ENCODE measurements around the gene PLPP6. TPM values are rescaled to one million over a fixed set of nuclear protein-coding genes. Genes with fewer than 3 reads are reported as not detected.

The PLPP6 gene
- polyA plus RNA-seq, 1 donor (not counting 4 experiments of a cell fraction or from before 2014, with no cell fraction given): 7.7 TPM

DNA sequence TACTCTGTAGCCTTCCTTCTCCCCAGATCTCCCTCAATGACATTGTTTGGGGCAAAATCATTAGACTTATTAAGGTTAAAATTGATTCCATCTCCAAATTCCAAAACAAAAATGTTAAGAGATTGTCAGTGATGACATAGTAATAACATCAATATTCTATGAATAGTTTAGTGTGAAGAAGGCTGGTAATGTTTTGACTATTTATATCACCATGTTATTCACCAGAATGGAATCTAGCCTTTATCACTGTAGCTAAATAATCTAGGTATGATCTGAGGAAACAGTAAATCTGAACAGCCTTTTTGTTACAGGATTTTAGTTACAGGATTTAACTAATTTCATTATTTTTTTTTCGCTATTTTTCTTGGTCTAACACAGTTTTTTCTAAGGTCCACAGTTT lies 929 bp upstream of the PLPP6 start:
- Histone ChIP-seq H3K27ac (ENCODE audit: control insufficient read depth, insufficient read depth, low read length) (peak overlapping the region; percentile 70), H3K9ac (ENCODE audit: control insufficient read depth, extremely low read depth, insufficient read depth, low read length) (peak overlapping the region; percentile 83), H3K27me3 (ENCODE audit: control insufficient read depth, extremely low read depth, insufficient read depth, low read length) (no peaks in the 10 kb centered on the region), H3K79me2 (ENCODE audit: control insufficient read depth, insufficient read depth, low read length) (peaks cover 15% of the 10 kb centered on the region), H3K4me2 (ENCODE audit: control insufficient read depth, extremely low read depth, insufficient read depth, low read depth, low read length) (peak overlapping the region; percentile 97), H3K9me3 (ENCODE audit: control insufficient read depth, low read depth, low read length) (no peaks in the 10 kb centered on the region), H2AFZ (ENCODE audit: control insufficient read depth, low read length) (no peak overlapping the region), H3K4me1 (ENCODE audit: control insufficient read depth, extremely low read depth, insufficient read depth, low read length) (peaks cover 41% of the 10 kb centered on the region), H3K9me1 (ENCODE audit: control insufficient read depth, extremely low read depth, insufficient read depth, low read length) (no peaks in the 10 kb centered on the region), H3K36me3 (ENCODE audit: control insufficient read depth in 2 of 2, extremely low read depth in 1 of 2, insufficient read depth in 2 of 2, low read length in 2 of 2) (no peaks in the 10 kb centered on the region), H4K20me1 (ENCODE audit: control insufficient read depth, extremely low read depth, insufficient read depth, low read length) (no peaks in the 10 kb centered on the region), H3K4me3 (ENCODE audit: control insufficient read depth in 2 of 3, extremely low read depth in 1 of 3, insufficient read depth in 2 of 3, low read depth in 1 of 3, low read length in 3 of 3) (peak overlapping the region in 1 of 3 experiments; percentile 86)
- dilution Hi-C loops (cut with MboI; ENCODE audit: extremely low pct_ligation_motif_present, low sequenced_read_pairs): no loop called here
- DNase-seq (ENCODE audit: low read depth, low spot score) (no peak), FAIRE-seq (no peak)
- TF ChIP-seq EZH2 (IDR thresholded peaks at IDR 0.05; ENCODE audit: low read length): no peak
- TF ChIP-seq, protein P1, sequence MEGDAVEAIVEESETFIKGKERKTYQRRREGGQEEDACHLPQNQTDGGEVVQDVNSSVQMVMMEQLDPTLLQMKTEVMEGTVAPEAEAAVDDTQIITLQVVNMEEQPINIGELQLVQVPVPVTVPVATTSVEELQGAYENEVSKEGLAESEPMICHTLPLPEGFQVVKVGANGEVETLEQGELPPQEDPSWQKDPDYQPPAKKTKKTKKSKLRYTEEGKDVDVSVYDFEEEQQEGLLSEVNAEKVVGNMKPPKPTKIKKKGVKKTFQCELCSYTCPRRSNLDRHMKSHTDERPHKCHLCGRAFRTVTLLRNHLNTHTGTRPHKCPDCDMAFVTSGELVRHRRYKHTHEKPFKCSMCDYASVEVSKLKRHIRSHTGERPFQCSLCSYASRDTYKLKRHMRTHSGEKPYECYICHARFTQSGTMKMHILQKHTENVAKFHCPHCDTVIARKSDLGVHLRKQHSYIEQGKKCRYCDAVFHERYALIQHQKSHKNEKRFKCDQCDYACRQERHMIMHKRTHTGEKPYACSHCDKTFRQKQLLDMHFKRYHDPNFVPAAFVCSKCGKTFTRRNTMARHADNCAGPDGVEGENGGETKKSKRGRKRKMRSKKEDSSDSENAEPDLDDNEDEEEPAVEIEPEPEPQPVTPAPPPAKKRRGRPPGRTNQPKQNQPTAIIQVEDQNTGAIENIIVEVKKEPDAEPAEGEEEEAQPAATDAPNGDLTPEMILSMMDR (optimal IDR thresholded peaks at IDR 0.05 in 1 of 3, IDR thresholded peaks at IDR 0.05 in 1 of 3, conservative IDR thresholded peaks at IDR 0.05 in 1 of 3; ENCODE audit: extremely low read depth in 1 of 3, insufficient read depth in 2 of 3, low read length in 3 of 3): no peak

DNA sequence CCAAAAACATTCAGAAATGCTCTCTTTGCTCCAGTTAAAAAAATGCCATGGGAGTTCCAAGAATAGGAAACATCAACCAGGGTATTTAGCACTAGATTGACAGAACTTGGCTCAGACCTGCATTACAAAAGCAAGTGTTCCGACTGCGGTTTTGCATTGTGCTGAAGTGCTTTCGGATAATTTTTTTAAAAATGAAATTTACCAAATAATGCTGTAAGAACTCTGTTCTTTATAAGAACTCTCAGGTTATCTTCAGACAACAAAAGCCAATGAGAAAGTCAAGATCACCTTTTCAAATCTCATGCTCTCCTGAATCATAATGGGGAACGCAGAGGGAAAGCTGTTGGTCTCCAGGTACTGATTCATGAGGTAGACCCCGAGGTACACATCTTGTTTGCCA lies 483 bp upstream of the PLPP6 start:
- FAIRE-seq (no peak), DNase-seq (ENCODE audit: low read depth, low spot score) (no peak)

More for the DNA sequence above, 483 bp upstream of the PLPP6 start:
- Histone ChIP-seq H3K4me2 (ENCODE audit: control insufficient read depth, extremely low read depth, insufficient read depth, low read depth, low read length) (peak overlapping the region; percentile 97), H3K27me3 (ENCODE audit: control insufficient read depth, extremely low read depth, insufficient read depth, low read length) (no peaks in the 10 kb centered on the region), H3K9ac (ENCODE audit: control insufficient read depth, extremely low read depth, insufficient read depth, low read length) (peak overlapping the region; percentile 83), H3K4me3 (ENCODE audit: control insufficient read depth in 2 of 3, extremely low read depth in 1 of 3, insufficient read depth in 2 of 3, low read depth in 1 of 3, low read length in 3 of 3) (peak overlapping the region; percentile 86 to 88 (median 86)), H3K9me3 (ENCODE audit: control insufficient read depth, low read depth, low read length) (no peaks in the 10 kb centered on the region), H3K27ac (ENCODE audit: control insufficient read depth, insufficient read depth, low read length) (peak overlapping the region; percentile 70), H4K20me1 (ENCODE audit: control insufficient read depth, extremely low read depth, insufficient read depth, low read length) (no peaks in the 10 kb centered on the region), H3K79me2 (ENCODE audit: control insufficient read depth, insufficient read depth, low read length) (peaks cover 15% of the 10 kb centered on the region), H3K36me3 (ENCODE audit: control insufficient read depth in 2 of 2, extremely low read depth in 1 of 2, insufficient read depth in 2 of 2, low read length in 2 of 2) (no peaks in the 10 kb centered on the region), H3K9me1 (ENCODE audit: control insufficient read depth, extremely low read depth, insufficient read depth, low read length) (no peaks in the 10 kb centered on the region), H3K4me1 (ENCODE audit: control insufficient read depth, extremely low read depth, insufficient read depth, low read length) (peaks cover 44% of the 10 kb centered on the region), H2AFZ (ENCODE audit: control insufficient read depth, low read length) (peak overlapping the region; percentile 77)
- TF ChIP-seq EZH2 (IDR thresholded peaks at IDR 0.05; ENCODE audit: low read length): no peak
- TF ChIP-seq, protein P1 (optimal IDR thresholded peaks at IDR 0.05 in 1 of 3, IDR thresholded peaks at IDR 0.05 in 1 of 3, conservative IDR thresholded peaks at IDR 0.05 in 1 of 3; ENCODE audit: extremely low read depth in 1 of 3, insufficient read depth in 2 of 3, low read length in 3 of 3): no peak
- dilution Hi-C loops (cut with MboI; ENCODE audit: extremely low pct_ligation_motif_present, low sequenced_read_pairs): no loop called here

All from keratinocyte (primary cell).